ENCODE results near the gene HCST.
"Not testable (repeated sequence)": the region's sequence is repeated elsewhere in the genome, so short reads cannot be mapped to it uniquely, and the experiment has no call there.

HCST gene

DNA sequence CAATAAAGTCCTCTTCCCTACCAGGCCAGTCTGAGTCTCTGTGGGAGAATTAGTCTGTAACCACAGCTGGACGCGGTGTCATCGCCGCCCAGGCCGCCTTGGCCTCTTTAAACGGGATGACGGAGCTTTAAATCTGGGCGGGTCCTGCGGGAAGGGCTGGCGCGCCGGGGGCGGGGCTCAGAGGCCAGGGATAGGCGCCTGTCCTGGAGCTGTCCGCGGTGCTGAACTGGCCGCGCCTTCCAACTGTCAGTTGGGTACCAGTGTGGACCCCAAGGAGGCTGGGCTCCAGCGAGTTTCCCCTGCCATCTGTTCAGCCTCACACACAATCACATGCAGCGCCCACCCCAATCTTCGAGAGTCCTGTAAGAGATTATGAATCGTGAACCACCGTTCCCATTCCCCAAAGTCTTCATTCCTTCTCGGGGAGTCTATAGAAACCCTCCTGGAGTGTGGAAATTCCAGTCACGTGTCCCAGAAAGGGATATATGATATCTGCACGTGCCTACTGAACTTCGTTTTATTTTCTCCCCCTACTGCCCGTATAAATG lies 22.5 kb upstream of the HCST start:
- DNase-seq (ENCODE audit: low read depth in 2 of 2): peak; percentile 75 to 78

- DNase-seq (ENCODE audit: low read depth in 2 of 2): no peak
Observed at GRCh38 chr19:35882114-35882832, 20.1 kb upstream of the HCST start.

DNA sequence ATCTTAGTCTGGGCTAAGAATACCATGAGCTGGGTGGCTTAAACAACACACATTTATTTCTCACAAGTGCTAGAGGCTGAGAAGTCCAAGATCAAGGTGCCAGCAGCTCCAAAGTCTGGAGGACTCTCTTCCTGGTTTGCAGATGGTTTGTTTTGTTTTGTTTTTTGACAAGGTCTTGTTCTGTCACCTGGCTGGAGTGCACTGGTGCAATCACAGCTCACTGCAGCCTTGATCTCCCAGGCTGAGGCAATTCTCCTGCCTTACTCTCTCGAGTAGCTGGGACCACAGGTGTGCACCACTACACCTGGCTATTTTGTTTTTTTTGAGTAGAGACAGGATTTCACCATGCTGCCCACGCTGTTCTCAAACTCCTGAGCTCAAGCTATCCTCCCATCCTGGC lies 18.4 kb upstream of the HCST start:
- DNase-seq (ENCODE audit: low read depth in 2 of 2): no peak

DNA sequence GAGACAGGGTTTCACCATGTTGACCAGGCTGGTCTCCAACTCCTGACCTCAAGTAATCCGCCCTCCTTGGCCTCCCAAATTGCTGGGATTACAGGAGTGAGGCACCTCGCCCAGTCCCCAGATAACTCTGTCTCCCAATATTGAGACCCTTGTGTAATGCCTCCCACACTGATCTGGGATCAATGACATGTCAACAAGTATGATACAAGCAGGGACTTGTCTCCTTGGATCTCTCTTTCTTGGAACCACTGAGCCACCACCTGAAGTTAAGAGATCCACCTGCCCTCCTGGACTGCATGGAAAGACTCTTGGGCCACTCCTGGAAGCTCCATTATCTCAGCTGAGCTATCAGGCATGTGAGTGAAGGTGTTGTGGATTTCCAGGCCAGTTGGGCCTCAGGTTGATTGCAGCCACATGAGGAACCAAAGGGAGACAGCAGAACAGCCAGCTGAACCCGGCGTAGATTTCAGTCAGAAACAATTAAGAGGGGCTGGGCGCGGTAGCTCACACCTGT lies 17.0 kb upstream of the HCST start:
- DNase-seq (ENCODE audit: low read depth in 2 of 2): no peak

DNA sequence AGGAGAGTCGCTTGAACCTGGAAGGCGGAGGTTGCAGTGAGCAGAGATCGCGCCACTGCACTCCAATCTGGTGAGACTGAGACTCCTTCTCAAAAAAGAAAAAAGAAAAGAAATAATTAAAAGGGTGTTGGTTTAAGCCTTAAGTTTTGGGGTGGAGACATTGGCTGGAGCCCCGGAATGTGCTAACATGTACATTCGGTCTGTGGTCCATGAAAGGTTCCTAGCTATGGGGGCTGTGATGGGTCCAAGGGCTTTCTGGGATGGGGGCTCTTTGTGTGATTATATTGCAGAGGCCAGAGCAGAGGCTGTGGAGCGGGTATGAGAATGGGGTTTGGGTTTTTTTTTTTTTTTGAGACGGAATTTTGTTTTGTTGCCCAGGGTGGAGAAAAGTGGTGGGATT lies 16.4 kb upstream of the HCST start:
- DNase-seq (ENCODE audit: low read depth in 2 of 2): no peak

DNA sequence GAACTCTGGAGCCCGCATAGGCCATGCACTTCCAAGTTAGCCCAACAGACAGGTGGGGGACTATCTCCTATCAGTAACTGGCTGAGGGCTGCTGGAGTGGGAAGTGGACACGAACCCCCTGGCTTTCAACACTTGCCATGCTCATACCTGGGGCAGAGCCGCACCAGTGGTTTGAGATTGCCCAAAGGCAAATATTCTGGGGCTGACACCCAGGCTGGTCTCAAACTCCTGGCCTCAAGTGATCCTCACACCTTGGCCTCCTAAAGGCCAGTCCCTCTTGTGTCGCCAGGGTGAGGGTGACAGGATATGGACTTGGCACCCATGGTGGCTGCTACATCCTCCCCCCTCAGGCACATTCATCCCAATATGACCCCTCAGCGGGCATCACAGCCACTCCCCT lies 15.1 kb upstream of the HCST start:
- no peak for DNase-seq (ENCODE audit: low read depth in 2 of 2)

- no peak for DNase-seq (ENCODE audit: low read depth in 2 of 2)
Observed at GRCh38 chr19:35888398-35888797, 13.9 kb upstream of the HCST start.

DNA sequence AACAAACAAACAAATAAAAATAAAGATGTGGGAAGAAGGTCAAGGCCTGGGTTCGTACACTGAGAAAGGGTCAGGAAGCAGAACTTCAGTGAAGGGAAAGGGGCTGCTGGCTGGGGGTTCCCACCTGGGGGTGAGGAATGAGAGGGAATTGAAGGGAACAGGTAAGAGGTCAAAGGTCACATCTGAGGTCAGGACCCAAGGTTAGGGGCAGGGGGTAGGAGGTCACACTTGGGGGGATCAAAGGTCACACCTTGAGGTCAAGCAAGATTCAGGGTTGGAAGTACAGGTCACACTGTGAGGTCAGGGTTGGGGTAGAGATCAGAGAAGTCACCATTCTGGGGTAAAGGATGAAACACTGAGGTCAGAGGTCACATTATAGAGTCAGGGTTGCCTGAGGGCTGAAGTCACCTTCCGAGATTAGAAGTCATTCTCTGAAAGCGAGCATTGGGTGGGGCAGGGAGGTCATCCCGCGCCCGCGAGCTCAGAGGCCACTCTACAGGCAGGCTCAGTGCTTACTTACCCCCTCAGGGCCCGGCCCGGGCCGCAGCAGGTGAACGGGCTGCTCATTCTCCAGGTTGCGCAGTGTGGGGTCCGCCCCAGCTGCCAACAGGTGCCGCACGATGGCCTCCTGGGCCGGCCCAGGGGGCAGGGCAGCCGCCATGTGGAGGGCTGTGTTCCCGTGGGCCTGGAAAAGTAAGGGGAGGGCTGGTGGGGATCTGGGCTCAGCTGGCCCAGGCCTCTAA lies 12.8 kb upstream of the HCST start:
- DNase-seq (ENCODE audit: low read depth in 2 of 2): no peak

- no peak for DNase-seq (ENCODE audit: low read depth in 2 of 2)
Observed at GRCh38 chr19:35890113-35890650, 12.1 kb upstream of the HCST start.

DNA sequence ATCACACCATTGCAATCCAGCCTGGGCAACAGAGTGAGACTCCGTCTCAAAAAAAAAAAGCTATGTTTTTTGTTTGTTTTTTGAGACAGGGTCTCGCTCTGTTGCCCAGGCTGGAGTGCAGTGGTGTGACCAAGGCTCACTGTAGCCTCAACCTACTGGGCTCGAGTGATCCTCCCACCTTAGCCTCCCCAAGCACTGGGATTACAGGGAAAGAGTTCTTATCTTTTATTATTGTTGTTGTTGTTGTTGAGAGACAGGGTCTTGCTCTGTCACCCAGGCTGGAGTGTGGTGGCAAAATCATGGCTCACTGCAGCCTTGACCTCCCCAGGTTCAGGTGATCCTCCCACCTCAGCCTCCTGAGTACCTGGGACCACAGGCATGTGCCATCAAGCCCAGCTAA lies 10.5 kb upstream of the HCST start:
- DNase-seq (ENCODE audit: low read depth in 2 of 2): not testable (repeated sequence)

GRCh38 chr19:35894342-35894741 lies 8.0 kb upstream of the HCST start:
- DNase-seq (ENCODE audit: low read depth in 2 of 2): no peak

DNA sequence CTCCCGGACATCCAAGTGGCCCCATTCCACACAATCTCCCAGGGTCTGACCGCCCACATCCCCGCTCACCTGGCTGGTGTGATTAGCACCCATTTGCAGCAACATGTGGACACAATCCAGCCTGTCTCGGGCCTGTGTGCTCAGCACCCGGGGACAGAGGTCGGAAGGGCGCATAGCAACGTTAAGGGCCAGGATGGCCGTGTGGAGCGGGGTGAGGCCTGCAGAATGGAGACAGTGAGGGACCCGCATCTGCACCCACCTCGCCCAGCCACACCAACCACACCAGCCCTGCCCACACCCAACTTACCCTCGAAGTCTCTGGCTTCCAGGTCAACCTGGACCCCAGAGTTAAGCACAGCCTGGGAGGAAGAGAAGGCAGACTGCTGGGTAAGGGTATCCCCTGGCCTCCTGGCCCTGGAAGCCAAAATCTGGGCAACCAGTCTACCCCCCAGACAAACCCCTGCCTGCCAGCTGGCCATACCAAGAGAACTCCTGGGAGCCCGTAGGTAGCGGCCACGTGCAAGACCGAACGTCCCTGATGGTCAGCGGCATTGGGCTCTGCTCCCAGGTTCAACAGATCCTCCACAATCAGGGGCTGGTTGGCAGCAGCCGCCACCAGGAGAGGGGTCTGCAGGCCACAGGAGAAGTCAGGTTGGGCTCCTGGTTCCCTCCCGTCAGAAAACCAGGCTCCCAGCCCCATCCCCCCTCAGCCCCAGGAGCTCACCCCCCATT lies 6.3 kb upstream of the HCST start:
- no peak for DNase-seq (ENCODE audit: low read depth in 2 of 2)

- no peak for DNase-seq (ENCODE audit: low read depth in 2 of 2)
Observed at GRCh38 chr19:35896643-35897040, 5.7 kb upstream of the HCST start.

GRCh38 chr19:35897706-35898451 lies 4.5 kb upstream of the HCST start:
- DNase-seq (ENCODE audit: low read depth in 2 of 2): no peak

DNA sequence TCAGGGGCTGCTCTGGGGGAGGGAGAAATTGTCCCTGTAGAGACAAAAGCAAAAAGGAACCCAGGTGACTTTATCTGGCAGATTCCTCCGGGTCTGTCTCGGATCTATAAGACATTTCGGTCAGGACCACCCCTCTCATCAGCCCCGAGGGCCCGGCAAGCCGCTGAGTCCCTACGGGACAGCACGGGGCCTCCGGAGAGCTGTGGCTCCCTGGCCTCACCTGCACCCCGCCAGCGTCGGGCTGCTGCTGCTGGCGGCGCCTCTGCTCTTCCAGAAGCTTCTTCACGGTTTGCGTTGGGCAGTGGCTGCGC lies 3.9 kb upstream of the HCST start:
- no peak for DNase-seq (ENCODE audit: low read depth in 2 of 2)

DNA sequence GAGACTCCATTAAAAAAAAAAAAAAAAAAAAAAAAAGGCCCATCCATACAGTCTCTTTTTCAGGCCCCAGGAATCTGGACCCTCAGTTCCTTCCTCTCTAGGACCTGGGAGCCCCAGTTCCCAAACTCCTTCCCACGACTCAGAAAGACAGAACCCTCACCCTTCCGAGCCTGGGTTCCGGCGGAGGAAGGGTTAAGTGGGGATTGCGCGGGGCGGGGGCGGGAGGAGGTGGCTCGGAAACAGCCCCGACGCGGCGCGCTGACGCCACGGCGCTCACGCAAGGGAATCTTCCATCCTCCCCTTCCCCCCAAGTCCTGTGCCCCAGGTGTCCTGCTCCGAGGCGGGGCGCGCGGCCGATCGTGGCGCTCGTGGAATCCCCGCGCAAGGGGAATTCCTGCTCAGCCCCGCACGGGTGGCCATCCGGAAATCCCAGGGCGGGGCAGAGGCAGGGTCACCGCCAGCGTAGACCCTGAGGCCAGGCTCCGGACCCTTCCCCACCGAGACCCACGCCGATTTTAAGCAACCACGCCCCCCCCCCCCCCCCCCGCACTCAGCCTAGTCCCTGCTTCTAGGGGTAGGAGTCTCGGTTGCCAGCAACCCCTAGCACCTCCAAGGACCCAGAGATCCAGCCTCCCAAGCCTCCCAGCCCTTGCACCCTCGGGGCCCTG lies 2.6 kb upstream of the HCST start:
- DNase-seq (ENCODE audit: low read depth in 2 of 2): peak; percentile 81 to 84

DNA sequence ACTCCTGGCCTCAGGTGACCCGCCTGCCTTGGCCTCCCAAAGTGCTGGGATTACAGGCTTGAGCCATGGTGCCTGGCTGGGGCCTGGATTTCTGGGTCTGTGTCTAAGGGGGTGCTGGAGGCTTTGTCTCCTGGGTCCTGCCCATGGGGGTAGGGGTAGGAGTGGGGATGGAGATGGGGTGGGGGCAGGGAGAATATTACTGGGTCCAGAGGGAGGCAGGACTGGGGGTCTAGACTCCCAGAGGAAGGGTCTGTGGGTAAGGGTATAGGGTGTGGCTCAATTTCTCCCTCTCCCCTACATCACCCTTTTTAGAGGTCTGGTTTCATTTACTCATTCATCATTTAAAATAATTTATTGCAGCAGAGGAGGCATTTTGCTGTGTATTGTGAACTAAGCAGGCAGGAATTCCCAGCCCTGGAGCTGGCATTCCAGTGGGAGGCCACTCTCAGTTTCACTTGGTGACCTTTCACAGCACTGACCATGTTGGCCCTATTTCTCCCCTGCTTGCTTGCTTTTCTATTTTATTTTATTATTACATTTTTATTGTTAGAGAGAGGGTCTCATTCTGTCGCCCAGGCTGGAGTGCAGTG lies 1.2 kb upstream of the HCST start:
- DNase-seq (ENCODE audit: low read depth in 2 of 2): no peak

- DNase-seq (ENCODE audit: low read depth in 2 of 2): no peak
Observed at GRCh38 chr19:35902870-35903475, 644 bp downstream of the HCST start.

- DNase-seq (ENCODE audit: low read depth in 2 of 2): peak; percentile 85 to 88
Observed at GRCh38 chr19:35903550-35904179, 1.3 kb downstream of the HCST start.
